HCT116 (cell line): ENCODE measurements around the gene ITPR1. TPM values are rescaled to one million over a fixed set of nuclear protein-coding genes. Genes with fewer than 3 reads are reported as not detected.

ENCODE experiments used
- ATAC-seq: fragments of 200-7000 bp; cut with Tn5 transposase; 2 replicates; pipeline ENCODE4 v1.9.1; 2020; ENCODE audit warnings: mild to moderate bottlenecking, moderate library complexity
- BruUV-seq: library from RNA; stranded (reverse); fragments of 400-500 nt; replicated peaks from 2 replicates; lab custom pipeline; 2021; lab: Mats Ljungman, UMichigan
- CTCF ChIA-PET: fragments of 300-600 bp; sonication (Branson Sonifier 250); formaldehyde crosslinking; loops from one replicate; lab custom pipeline; 2021; ENCODE audit warnings: antibody characterized with exemption; lab: Charles Lee
- POLR2A ChIA-PET: fragments of 300-600, 350-600 bp; sonication (Branson Sonifier 250); formaldehyde crosslinking; loops from one replicate; lab custom pipeline; 2021; ENCODE audit warnings: antibody characterized with exemption; lab: Charles Lee
- RAD21 ChIA-PET, 2 experiments: fragments of 300-600 bp; sonication (Branson Sonifier 250); formaldehyde crosslinking; loops; one replicate each; lab custom pipeline; 2023; ENCODE audit warnings: low total read pairs in 2 of 2; ENCODE audit not compliant: uncharacterized antibody in 2 of 2, unreplicated experiment in 2 of 2, low non-redundant PET in 1 of 2; lab: Charles Lee
- DNase-seq: peaks from one replicate; pipeline ENCODE4 v3.0.0-alpha.2; 2010; ENCODE audit warnings: low read depth, low spot score
- H2AFZ ChIP-seq: fragments of 200-600 bp; shearing (Covaris generic), sonication (generic); 2 replicates; pipeline ENCODE4 v1.6.1; 2017; ENCODE audit warnings: low read depth, mixed run types, mixed read lengths, antibody characterized with exemption, low read length; ENCODE audit not compliant: poor library complexity, severe bottlenecking
- H3K27ac ChIP-seq: 2 replicates; pipeline ENCODE4 v1.5.1; 2012; ENCODE audit warnings: low read depth, low read length
- H3K27me3 ChIP-seq: fragments of 200-600 bp; sonication (generic); 2 replicates; pipeline ENCODE4 v1.6.1; 2016; ENCODE audit warnings: mixed run types, low read length, mixed read lengths; ENCODE audit not compliant: insufficient read depth
- H3K36me3 ChIP-seq, 2 experiments: fragments of 200-500 bp in 1 of 2; fragments of 200-600 bp in 1 of 2; sonication (Bioruptor generic) in 1 of 2; sonication (generic) in 1 of 2; 2 replicates each; pipeline versions ENCODE4 v1.5.1 to v1.6.1; 2014 to 2016; ENCODE audit warnings: low read length in 2 of 2, inconsistent platforms in 1 of 2, mixed read lengths in 1 of 2, mixed run types in 1 of 2; ENCODE audit not compliant: insufficient read depth in 2 of 2, control insufficient read depth in 1 of 2
- H3K4me1 ChIP-seq, 2 experiments: fragments of 200-600 bp in 1 of 2; sonication (generic) in 1 of 2; 2 replicates each; pipeline versions ENCODE4 v1.5.1 to v1.6.1; 2012 to 2017; ENCODE audit warnings: low read length in 2 of 2, inconsistent platforms in 1 of 2, mild to moderate bottlenecking in 1 of 2, mixed read lengths in 1 of 2, mixed run types in 1 of 2, moderate library complexity in 1 of 2; ENCODE audit not compliant: insufficient read depth in 2 of 2, control insufficient read depth in 1 of 2
- H3K4me2 ChIP-seq: fragments of 200-600 bp; sonication (generic); 2 replicates; pipeline ENCODE4 v1.6.1; 2017; ENCODE audit warnings: mixed run types, low read length, mixed read lengths
- H3K4me3 ChIP-seq, 2 experiments: fragments of 200-600 bp in 1 of 2; sonication (generic) in 1 of 2; replicated peaks in 1 of 2; 2 replicates each; pipeline ENCODE4 v1.5.1; 2011 to 2016; ENCODE audit warnings: low read length in 2 of 2, control low read depth in 1 of 2, low read depth in 1 of 2, mild to moderate bottlenecking in 1 of 2, mixed read lengths in 1 of 2, mixed run types in 1 of 2
- H3K79me2 ChIP-seq: fragments of 200-600 bp; sonication (generic); 2 replicates; pipeline ENCODE4 v1.6.1; 2017; ENCODE audit warnings: mild to moderate bottlenecking, mixed run types, low read length, moderate library complexity, mixed read lengths; ENCODE audit not compliant: insufficient read depth
- H3K9ac ChIP-seq: fragments of 200-600 bp; sonication (generic); 2 replicates; pipeline ENCODE4 v1.6.1; 2016; ENCODE audit warnings: low read length, mixed read lengths
- H3K9me2 ChIP-seq: fragments of 200-600 bp; sonication (generic), shearing (Covaris generic); 2 replicates; pipeline ENCODE4 v1.6.1; 2017; ENCODE audit warnings: mixed run types, mild to moderate bottlenecking, moderate library complexity; ENCODE audit not compliant: insufficient read depth
- H3K9me3 ChIP-seq, 2 experiments: fragments of 200-500 bp in 1 of 2; fragments of 200-600 bp in 1 of 2; sonication (Bioruptor generic) in 1 of 2; sonication (generic) in 1 of 2; 2 replicates each; pipeline ENCODE4 v1.6.1; 2014 to 2017; ENCODE audit warnings: low read length in 2 of 2, mixed read lengths in 2 of 2, inconsistent platforms in 1 of 2, low read depth in 1 of 2, mild to moderate bottlenecking in 1 of 2, mixed run types in 1 of 2, moderate library complexity in 1 of 2; ENCODE audit not compliant: control insufficient read depth in 1 of 2, insufficient read depth in 1 of 2
- H4K20me1 ChIP-seq: fragments of 200-600 bp; sonication (generic), shearing (Covaris generic); 2 replicates; pipeline ENCODE4 v1.6.1; 2017; ENCODE audit warnings: mixed run types, mild to moderate bottlenecking, moderate library complexity; ENCODE audit not compliant: insufficient read depth
- intact Hi-C: fragments of 100-400 bp; cut with micrococcal nuclease; formaldehyde crosslinking; loops from 2 replicates; pipeline ENCODE4 v1.10.0; 2022
- total RNA-seq: library from RNA; stranded (reverse); gene quantifications from one replicate; pipeline ENCODE4 v1.2.1, GENCODE V29; 2021; ENCODE audit not compliant: unreplicated experiment
- TF ChIP-seq, protein P1 (sequence below), 3 experiments: fragments of 200-600 bp in 1 of 3; sonication (generic) in 1 of 3; IDR thresholded peaks in 2 of 3; conservative IDR thresholded peaks in 1 of 3; 2 replicates each; pipeline ENCODE4 v1.5.1; 2012 to 2017; ENCODE audit warnings: low read depth in 2 of 3, low read length in 2 of 3, antibody characterized with exemption in 1 of 3, borderline replicate concordance in 1 of 3, control low read depth in 1 of 3, mild to moderate bottlenecking in 1 of 3, mixed read lengths in 1 of 3, mixed run types in 1 of 3, moderate library complexity in 1 of 3; ENCODE audit not compliant: insufficient read depth in 1 of 3
- TF ChIP-seq, protein P2 (sequence below): IDR thresholded peaks from 2 replicates; pipeline ENCODE4 v1.6.1; 2012; ENCODE audit warnings: low read depth

ITPR1 gene
- total RNA-seq, 1 experiment from 2014 or later, result 9.2 TPM

DNA sequence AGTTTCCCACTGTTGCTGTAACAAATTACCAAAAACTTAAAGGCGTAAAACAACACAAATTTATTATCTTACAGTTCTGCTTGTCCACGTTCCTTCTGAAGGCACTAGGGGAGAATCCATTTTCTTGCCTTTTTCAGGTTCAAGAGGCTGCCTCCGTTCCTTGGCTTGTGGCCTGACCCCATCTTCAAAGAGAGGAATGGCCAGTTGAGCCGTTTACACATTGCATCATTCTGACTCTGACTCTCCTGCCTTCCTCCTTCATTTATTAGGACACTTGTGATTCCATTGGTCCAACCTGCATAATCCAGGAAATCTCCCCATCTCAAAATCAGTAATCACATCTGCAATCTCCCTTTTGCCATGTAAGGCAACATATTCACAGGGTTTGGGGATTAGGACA is 363.4 kb downstream of the ITPR1 start (continued):
- TF ChIP-seq, protein P1, sequence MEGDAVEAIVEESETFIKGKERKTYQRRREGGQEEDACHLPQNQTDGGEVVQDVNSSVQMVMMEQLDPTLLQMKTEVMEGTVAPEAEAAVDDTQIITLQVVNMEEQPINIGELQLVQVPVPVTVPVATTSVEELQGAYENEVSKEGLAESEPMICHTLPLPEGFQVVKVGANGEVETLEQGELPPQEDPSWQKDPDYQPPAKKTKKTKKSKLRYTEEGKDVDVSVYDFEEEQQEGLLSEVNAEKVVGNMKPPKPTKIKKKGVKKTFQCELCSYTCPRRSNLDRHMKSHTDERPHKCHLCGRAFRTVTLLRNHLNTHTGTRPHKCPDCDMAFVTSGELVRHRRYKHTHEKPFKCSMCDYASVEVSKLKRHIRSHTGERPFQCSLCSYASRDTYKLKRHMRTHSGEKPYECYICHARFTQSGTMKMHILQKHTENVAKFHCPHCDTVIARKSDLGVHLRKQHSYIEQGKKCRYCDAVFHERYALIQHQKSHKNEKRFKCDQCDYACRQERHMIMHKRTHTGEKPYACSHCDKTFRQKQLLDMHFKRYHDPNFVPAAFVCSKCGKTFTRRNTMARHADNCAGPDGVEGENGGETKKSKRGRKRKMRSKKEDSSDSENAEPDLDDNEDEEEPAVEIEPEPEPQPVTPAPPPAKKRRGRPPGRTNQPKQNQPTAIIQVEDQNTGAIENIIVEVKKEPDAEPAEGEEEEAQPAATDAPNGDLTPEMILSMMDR (IDR thresholded peaks at IDR 0.05 in 2 of 3, conservative IDR thresholded peaks at IDR 0.05 in 1 of 3; ENCODE audit: borderline replicate concordance in 1 of 3, insufficient read depth in 1 of 3, low read depth in 2 of 3, low read length in 2 of 3), result no peak

DNA sequence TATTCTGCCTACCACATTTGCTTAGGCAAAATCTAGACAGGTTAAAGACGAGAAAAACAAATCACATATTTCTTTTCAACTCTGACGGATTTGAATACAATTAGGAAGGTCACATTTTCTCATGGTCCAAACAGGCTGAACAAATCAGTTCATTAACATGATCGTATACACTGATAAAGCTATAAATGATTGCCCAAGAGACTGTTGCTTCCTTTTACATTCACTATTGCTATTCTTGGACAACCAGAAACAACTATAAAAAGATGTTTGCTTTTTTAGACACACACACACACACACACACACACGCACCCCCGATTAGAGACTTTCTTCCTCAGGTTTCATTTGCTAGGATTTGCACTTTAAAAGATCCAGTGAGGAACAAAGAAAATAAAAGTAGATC is 363.8 kb downstream of the ITPR1 start:
- ATAC-seq, result no peak

More for the DNA sequence above, 363.8 kb downstream of the ITPR1 start:
- Histone ChIP-seq H3K27me3 (no peaks in the 10 kb centered on the region), H3K9me3 (no peaks in the 10 kb centered on the region), H3K27ac (no peak overlapping the region), H4K20me1 (no peaks in the 10 kb centered on the region), H3K4me2 (no peak overlapping the region), H3K9me2 (no peaks in the 10 kb centered on the region), H3K79me2 (no peaks in the 10 kb centered on the region), H3K9ac (no peak overlapping the region), H3K4me1 (no peaks in the 10 kb centered on the region), H2AFZ (no peak overlapping the region), H3K36me3 (no peaks in the 10 kb centered on the region), H3K4me3 (no peak overlapping the region)
- ChIA-PET RAD21 (no interaction called here), POLR2A (no interaction called here), CTCF (no interaction called here)
- TF ChIP-seq, protein P2, sequence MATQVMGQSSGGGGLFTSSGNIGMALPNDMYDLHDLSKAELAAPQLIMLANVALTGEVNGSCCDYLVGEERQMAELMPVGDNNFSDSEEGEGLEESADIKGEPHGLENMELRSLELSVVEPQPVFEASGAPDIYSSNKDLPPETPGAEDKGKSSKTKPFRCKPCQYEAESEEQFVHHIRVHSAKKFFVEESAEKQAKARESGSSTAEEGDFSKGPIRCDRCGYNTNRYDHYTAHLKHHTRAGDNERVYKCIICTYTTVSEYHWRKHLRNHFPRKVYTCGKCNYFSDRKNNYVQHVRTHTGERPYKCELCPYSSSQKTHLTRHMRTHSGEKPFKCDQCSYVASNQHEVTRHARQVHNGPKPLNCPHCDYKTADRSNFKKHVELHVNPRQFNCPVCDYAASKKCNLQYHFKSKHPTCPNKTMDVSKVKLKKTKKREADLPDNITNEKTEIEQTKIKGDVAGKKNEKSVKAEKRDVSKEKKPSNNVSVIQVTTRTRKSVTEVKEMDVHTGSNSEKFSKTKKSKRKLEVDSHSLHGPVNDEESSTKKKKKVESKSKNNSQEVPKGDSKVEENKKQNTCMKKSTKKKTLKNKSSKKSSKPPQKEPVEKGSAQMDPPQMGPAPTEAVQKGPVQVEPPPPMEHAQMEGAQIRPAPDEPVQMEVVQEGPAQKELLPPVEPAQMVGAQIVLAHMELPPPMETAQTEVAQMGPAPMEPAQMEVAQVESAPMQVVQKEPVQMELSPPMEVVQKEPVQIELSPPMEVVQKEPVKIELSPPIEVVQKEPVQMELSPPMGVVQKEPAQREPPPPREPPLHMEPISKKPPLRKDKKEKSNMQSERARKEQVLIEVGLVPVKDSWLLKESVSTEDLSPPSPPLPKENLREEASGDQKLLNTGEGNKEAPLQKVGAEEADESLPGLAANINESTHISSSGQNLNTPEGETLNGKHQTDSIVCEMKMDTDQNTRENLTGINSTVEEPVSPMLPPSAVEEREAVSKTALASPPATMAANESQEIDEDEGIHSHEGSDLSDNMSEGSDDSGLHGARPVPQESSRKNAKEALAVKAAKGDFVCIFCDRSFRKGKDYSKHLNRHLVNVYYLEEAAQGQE, result no peak
- DNase-seq, result no peak
- intact Hi-C loops, result no loop called here
- no TSS peak for BruUV-seq
